OCI-LY7 (cell line): ENCODE results near the gene EXOG. TPM values are rescaled to one million over a fixed set of nuclear protein-coding genes. Genes with fewer than 3 reads are reported as not detected.

ENCODE experiments used
- BruUV-seq: library from RNA; stranded (reverse); fragments of 400-500 nt; replicated peaks from 2 replicates; lab custom pipeline; 2021; lab: Mats Ljungman, UMichigan
- CTCF ChIA-PET: fragments of 300-600 bp; sonication (Branson Sonifier 250); formaldehyde crosslinking; loops from one replicate; lab custom pipeline; 2022; ENCODE audit warnings: antibody characterized with exemption; ENCODE audit not compliant: unreplicated experiment; lab: Charles Lee
- POLR2A ChIA-PET: fragments of 300-600 bp; sonication (Branson Sonifier 250); formaldehyde crosslinking; loops from one replicate; lab custom pipeline; 2022; ENCODE audit warnings: antibody characterized with exemption; lab: Charles Lee
- DNase-seq: peaks from one replicate; pipeline ENCODE4 v3.0.0-alpha.2; 2015; ENCODE audit warnings: low spot score
- H2AFZ ChIP-seq: fragments of 200-600 bp; sonication (generic), shearing (Covaris generic); 2 replicates; pipeline ENCODE4 v1.6.1; 2014; ENCODE audit warnings: mild to moderate bottlenecking, antibody characterized with exemption, low read length, moderate library complexity
- H3K27ac ChIP-seq: fragments of 200-600 bp; sonication (generic); 2 replicates; pipeline ENCODE4 v1.5.1; 2014; ENCODE audit warnings: mixed run types, low read depth, mild to moderate bottlenecking, moderate library complexity, low read length, inconsistent platforms; ENCODE audit not compliant: poor library complexity, severe bottlenecking
- H3K36me3 ChIP-seq: fragments of 200-600 bp; sonication (generic); 2 replicates; pipeline ENCODE4 v1.6.1; 2014; ENCODE audit warnings: mild to moderate bottlenecking, antibody characterized with exemption, low read length, moderate library complexity, mixed read lengths; ENCODE audit not compliant: insufficient read depth
- H3K4me1 ChIP-seq: fragments of 200-600 bp; sonication (generic); 2 replicates; pipeline ENCODE4 v1.5.1; 2014; ENCODE audit warnings: mild to moderate bottlenecking, low read length; ENCODE audit not compliant: insufficient read depth, poor library complexity, severe bottlenecking
- H3K4me2 ChIP-seq: fragments of 200-600 bp; sonication (generic); 2 replicates; pipeline ENCODE4 v1.6.1; 2014; ENCODE audit warnings: mild to moderate bottlenecking, low read length
- H3K4me3 ChIP-seq: fragments of 200-600 bp; sonication (generic); 2 replicates; pipeline ENCODE4 v1.5.1; 2014; ENCODE audit warnings: mild to moderate bottlenecking, low read depth, low read length; ENCODE audit not compliant: poor library complexity, severe bottlenecking
- H3K79me2 ChIP-seq: fragments of 200-600 bp; sonication (generic); 2 replicates; pipeline ENCODE4 v1.6.1; 2016; ENCODE audit warnings: low read depth, mild to moderate bottlenecking, low read length, moderate library complexity, mixed read lengths; ENCODE audit not compliant: insufficient read depth
- H3K9me2 ChIP-seq: fragments of 200-600 bp; sonication (generic); 2 replicates; pipeline ENCODE4 v1.6.1; 2016; ENCODE audit warnings: mild to moderate bottlenecking, low read length, mixed read lengths; ENCODE audit not compliant: insufficient read depth
- H3K9me3 ChIP-seq: fragments of 200-600 bp; sonication (generic); 2 replicates; pipeline ENCODE4 v1.6.1; 2014; ENCODE audit warnings: mild to moderate bottlenecking, mixed run types, low read length, mixed read lengths
- H4K20me1 ChIP-seq: fragments of 200-600 bp; sonication (generic); 2 replicates; pipeline ENCODE4 v1.6.1; 2014; ENCODE audit warnings: mild to moderate bottlenecking, antibody characterized with exemption, low read length, moderate library complexity, mixed read lengths; ENCODE audit not compliant: insufficient read depth
- CTCF ChIP-seq: fragments of 200-600 bp; sonication (generic); conservative IDR thresholded peaks from 2 replicates; pipeline ENCODE4 v1.5.1; 2014; ENCODE audit warnings: mild to moderate bottlenecking, antibody characterized with exemption, low read length, moderate library complexity, mixed read lengths
- EZH2phosphoT487 ChIP-seq: fragments of 200-600 bp; sonication (generic); IDR thresholded peaks from 2 replicates; pipeline ENCODE4 v1.6.1; 2018; ENCODE audit warnings: low read depth, borderline replicate concordance, mild to moderate bottlenecking, mixed run types, antibody characterized with exemption, low read length, moderate library complexity, mixed read lengths
- intact Hi-C: fragments of 100-400 bp; cut with micrococcal nuclease; formaldehyde crosslinking; loops from one replicate; pipeline ENCODE4 v1.10.0; 2022; ENCODE audit not compliant: unreplicated experiment
- total RNA-seq, 2 experiments: library from RNA; depleted of rRNA in 1 of 2; stranded (reverse); fragments of >200 nt in 1 of 2; shearing (Covaris generic) in 1 of 2; gene quantifications; 2 replicates each; pipeline ENCODE4 v1.2.3, GENCODE V29; 2014 to 2022

Gene EXOG
- total RNA-seq, 2 experiments from 2014 or later = 30.7 to 41.2 TPM

- ChIA-PET POLR2A (interaction anchor here (2.1 kb wide), 1 partner anchor 11 kb away, joined by 6 read pairs; no protein-coding TSS in a partner anchor), CTCF (no interaction called here)
- DNase-seq = no peak
- no peaks in the 10 kb centered on the region for H3K9me2 ChIP-seq
- no peaks in the 10 kb centered on the region for H3K79me2 ChIP-seq
- no TSS peak for BruUV-seq
- H3K27ac ChIP-seq = no peak overlapping the region
- peaks cover 72% of the 10 kb centered on the region for H3K36me3 ChIP-seq
- H3K4me3 ChIP-seq = no peak overlapping the region
- no peak overlapping the region for H3K4me2 ChIP-seq
- H3K4me1 ChIP-seq = no peaks in the 10 kb centered on the region
- intact Hi-C loops = no loop called here
- no peaks in the 10 kb centered on the region for H4K20me1 ChIP-seq
- no peak overlapping the region for H2AFZ ChIP-seq
- no peaks in the 10 kb centered on the region for H3K9me3 ChIP-seq
- TF ChIP-seq CTCF = no peak
- no peak for TF ChIP-seq EZH2phosphoT487
Observed at GRCh38 chr3:38511546-38511945, 15.4 kb downstream of the EXOG start.

GRCh38 chr3:38515367-38515766, 19.2 kb downstream of the EXOG start:
- CTCF ChIA-PET = no interaction called here

More at GRCh38 chr3:38515367-38515766, 19.2 kb downstream of the EXOG start:
- no TSS peak for BruUV-seq
- H3K9me2 ChIP-seq = no peaks in the 10 kb centered on the region
- TF ChIP-seq EZH2phosphoT487 = no peak
- no peak for TF ChIP-seq CTCF
- POLR2A ChIA-PET = no interaction called here
- peaks cover 59% of the 10 kb centered on the region for H3K36me3 ChIP-seq
- no peak overlapping the region for H3K4me2 ChIP-seq
- H3K79me2 ChIP-seq = no peaks in the 10 kb centered on the region
- intact Hi-C loops = no loop called here
- H3K4me1 ChIP-seq = no peaks in the 10 kb centered on the region
- DNase-seq = no peak
- H3K27ac ChIP-seq = no peak overlapping the region
- H2AFZ ChIP-seq = no peak overlapping the region
- no peaks in the 10 kb centered on the region for H4K20me1 ChIP-seq
- H3K4me3 ChIP-seq = no peak overlapping the region
- H3K9me3 ChIP-seq = no peaks in the 10 kb centered on the region
